NK-92 treated with Interleukin-12 subunit alpha and Interleukin-12 subunit beta, amount 100 ng/mL, for 24 hours (cell line): Measurements from ENCODE around the gene PLS3.
"Not testable (repeated sequence)": the region's sequence is repeated elsewhere in the genome, so short reads cannot be mapped to it uniquely, and the experiment has no call there.

Experiments
- DNase-seq: peaks from one replicate; lab custom pipeline; 2025; lab: John Stamatoyannopoulos, UW

PLS3 gene

GRCh38 chrX:115560978-115561604 lies at the start of gene PLS3:
TSS of gene PLS3 (plus strand) at chrX:115561174. CDS start at chrX:115610251, 49,077 bp downstream.
- DNase-seq = no peak

GRCh38 chrX:115518113-115518512 lies 42.9 kb upstream of the PLS3 start:
- no peak for DNase-seq

GRCh38 chrX:115521741-115522140 lies 39.2 kb upstream of the PLS3 start:
- DNase-seq = no peak

GRCh38 chrX:115522952-115523351 lies 38.0 kb upstream of the PLS3 start:
- no peak for DNase-seq

GRCh38 chrX:115525486-115525885 lies 35.5 kb upstream of the PLS3 start:
- DNase-seq = no peak

- no peak for DNase-seq
Measured at GRCh38 chrX:115531818-115532403, 29.1 kb upstream of the PLS3 start.

- no peak for DNase-seq
Measured at GRCh38 chrX:115533485-115533884, 27.5 kb upstream of the PLS3 start.

GRCh38 chrX:115534383-115534782 lies 26.6 kb upstream of the PLS3 start:
- DNase-seq = no peak

GRCh38 chrX:115535421-115535820 lies 25.6 kb upstream of the PLS3 start:
- no peak for DNase-seq

GRCh38 chrX:115535844-115536243 lies 25.1 kb upstream of the PLS3 start:
- no peak for DNase-seq

- DNase-seq = no peak
Measured at GRCh38 chrX:115539841-115540240, 21.1 kb upstream of the PLS3 start.

- not testable (repeated sequence) for DNase-seq
Measured at GRCh38 chrX:115541045-115541444, 19.9 kb upstream of the PLS3 start.

GRCh38 chrX:115547448-115547847 lies 13.5 kb upstream of the PLS3 start:
- no peak for DNase-seq

- no peak for DNase-seq
Measured at GRCh38 chrX:115549008-115549407, 12.0 kb upstream of the PLS3 start.

GRCh38 chrX:115553171-115553570 lies 7.8 kb upstream of the PLS3 start:
- no peak for DNase-seq

GRCh38 chrX:115559672-115560071 lies 1.3 kb upstream of the PLS3 start:
- no peak for DNase-seq

GRCh38 chrX:115560211-115560977 lies 580 bp upstream of the PLS3 start:
- DNase-seq = no peak

GRCh38 chrX:115561605-115562479 lies 868 bp downstream of the PLS3 start:
- DNase-seq = no peak

GRCh38 chrX:115562480-115562847 lies 1.5 kb downstream of the PLS3 start:
- no peak for DNase-seq

- DNase-seq = no peak
Measured at GRCh38 chrX:115563633-115564162, 2.7 kb downstream of the PLS3 start.

GRCh38 chrX:115564243-115564642 lies 3.3 kb downstream of the PLS3 start:
- DNase-seq = no peak

- no peak for DNase-seq
Measured at GRCh38 chrX:115565888-115566287, 4.9 kb downstream of the PLS3 start.
